ENCODE measurements around the gene KCNJ6.

KCNJ6 gene

GRCh38 chr21:37626320-37626719 is 289.9 kb downstream of the KCNJ6 start:
- no peak for TF ChIP-seq CTCF (IDR thresholded peaks at IDR 0.05; ENCODE audit: low read length, missing control alignments)
- no peak overlapping the region for H3K4me3 ChIP-seq (replicated peaks; ENCODE audit: low read depth, low read length)
- no peak for DNase-seq (ENCODE audit: low read depth)

- no peak for TF ChIP-seq CTCF (IDR thresholded peaks at IDR 0.05; ENCODE audit: low read length, missing control alignments)
- no peak overlapping the region for H3K4me3 ChIP-seq (replicated peaks; ENCODE audit: low read depth, low read length)
- no peak for DNase-seq (ENCODE audit: low read depth)
Observed at GRCh38 chr21:37623689-37624088, 292.6 kb downstream of the KCNJ6 start.

DNA sequence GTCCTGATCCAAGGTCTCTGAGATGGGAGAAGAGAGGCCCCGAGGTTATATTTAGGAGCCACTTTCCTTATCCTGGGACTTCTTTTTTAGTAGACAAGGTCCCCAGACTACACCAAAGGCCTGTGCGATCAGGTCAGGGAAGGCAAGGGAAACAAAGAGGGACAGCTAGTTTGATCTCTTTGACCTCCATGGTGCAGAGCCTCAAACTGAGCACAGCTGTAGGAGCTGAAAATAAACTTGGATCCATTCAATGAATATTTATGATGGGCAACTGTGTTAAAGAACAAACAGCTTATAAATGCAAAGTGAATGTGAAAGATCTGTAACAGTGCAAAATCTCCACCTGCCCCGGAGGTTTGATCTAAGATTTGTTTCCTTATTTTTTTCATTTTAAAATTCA is 293.1 kb downstream of the KCNJ6 start:
- no peak for TF ChIP-seq CTCF (IDR thresholded peaks at IDR 0.05; ENCODE audit: low read length, missing control alignments)
- no peak overlapping the region for H3K4me3 ChIP-seq (replicated peaks; ENCODE audit: low read depth, low read length)
- no peak for DNase-seq (ENCODE audit: low read depth)

- TF ChIP-seq CTCF (IDR thresholded peaks at IDR 0.05; ENCODE audit: low read length, missing control alignments): no peak
- no peak overlapping the region for H3K4me3 ChIP-seq (replicated peaks; ENCODE audit: low read depth, low read length)
- DNase-seq (ENCODE audit: low read depth): no peak
Observed at GRCh38 chr21:37622755-37623154, 293.5 kb downstream of the KCNJ6 start.

DNA sequence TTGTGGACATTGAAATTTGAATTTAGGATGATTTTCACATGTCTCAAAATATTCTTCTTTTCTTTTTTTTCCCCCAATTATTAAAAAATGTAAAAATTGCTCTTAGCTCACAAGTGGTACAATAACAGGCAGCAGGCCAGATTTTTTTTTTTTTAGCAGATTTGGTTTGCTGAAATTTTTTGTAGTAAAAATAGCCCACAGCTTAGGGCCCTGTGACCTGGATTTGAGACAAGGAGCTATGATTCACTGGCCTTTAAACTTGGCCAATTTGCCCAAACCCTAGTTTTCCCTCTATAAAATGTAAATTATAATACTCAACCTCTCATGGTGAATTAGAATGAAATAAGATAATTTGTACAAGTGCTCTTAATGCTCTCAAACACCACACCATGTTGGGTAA is 295.9 kb downstream of the KCNJ6 start:
- peak; percentile 31 for DNase-seq (ENCODE audit: low read depth)
- no peak overlapping the region for H3K4me3 ChIP-seq (replicated peaks; ENCODE audit: low read depth, low read length)
- no peak for TF ChIP-seq CTCF (IDR thresholded peaks at IDR 0.05; ENCODE audit: low read length, missing control alignments)

- no peak overlapping the region for H3K4me3 ChIP-seq (replicated peaks; ENCODE audit: low read depth, low read length)
- no peak for DNase-seq (ENCODE audit: low read depth)
- no peak for TF ChIP-seq CTCF (IDR thresholded peaks at IDR 0.05; ENCODE audit: low read length, missing control alignments)
Observed at GRCh38 chr21:37619464-37619974, 296.7 kb downstream of the KCNJ6 start.

GRCh38 chr21:37618081-37618480 is 298.2 kb downstream of the KCNJ6 start:
- DNase-seq (ENCODE audit: low read depth): no peak
- no peak overlapping the region for H3K4me3 ChIP-seq (replicated peaks; ENCODE audit: low read depth, low read length)
- TF ChIP-seq CTCF (IDR thresholded peaks at IDR 0.05; ENCODE audit: low read length, missing control alignments): no peak
